Left forelimb (tissue), 1 donor: Measurements from ENCODE around the gene PSMD9.
"Not testable (repeated sequence)": the region's sequence is repeated elsewhere in the genome, so short reads cannot be mapped to it uniquely, and the experiment has no call there.

Experiments used
- DNase-seq: peaks from one replicate; pipeline ENCODE4 v3.0.0-alpha.2; 2018; ENCODE audit warnings: low spot score

Gene PSMD9

GRCh38 chr12:121921066-121921465 is 32.5 kb downstream of the PSMD9 start:
- no peak for DNase-seq

- no peak for DNase-seq
Measured at GRCh38 chr12:121925358-121925695, 36.7 kb downstream of the PSMD9 start.

DNA sequence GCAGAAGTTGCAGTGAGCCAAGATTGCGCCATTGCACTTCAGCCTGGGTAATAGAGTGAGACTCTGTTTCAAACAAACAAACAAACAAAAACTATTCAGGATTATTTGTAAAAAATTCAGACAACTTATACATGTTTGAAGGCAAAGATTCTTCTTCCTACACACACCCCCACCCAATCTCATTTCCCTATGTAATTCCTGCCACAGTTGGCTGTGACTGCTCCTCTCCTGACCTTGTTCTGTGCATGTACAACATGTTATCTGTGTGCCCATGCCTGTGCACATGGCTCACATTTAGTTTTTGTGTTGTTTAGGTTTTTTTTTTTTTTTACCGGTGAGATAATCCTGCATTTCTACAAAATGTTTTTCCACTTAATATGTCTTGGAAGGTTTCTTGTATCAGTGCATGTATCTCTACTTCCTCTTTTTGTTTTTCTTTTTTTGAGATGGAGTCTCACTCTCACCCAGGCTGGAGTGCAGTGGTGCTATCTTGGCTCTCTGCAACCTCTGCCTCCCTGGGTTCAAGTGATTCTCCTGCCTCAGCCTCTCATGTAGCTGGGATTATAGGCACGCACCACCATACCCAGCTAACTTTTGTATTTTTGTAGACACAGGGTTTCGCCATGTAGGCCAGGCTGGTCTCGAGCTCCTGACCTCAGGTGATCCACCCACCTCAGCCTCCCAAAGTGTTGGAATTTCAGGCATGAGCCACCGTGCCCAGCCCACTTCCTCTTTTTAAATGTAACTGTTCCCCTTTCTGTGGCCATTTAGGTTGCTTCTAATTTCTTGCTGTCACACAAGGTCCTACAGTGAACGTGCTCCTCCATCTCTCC is 38.5 kb downstream of the PSMD9 start:
- no peak for DNase-seq

- DNase-seq, result no peak
Measured at GRCh38 chr12:121927813-121928212, 39.2 kb downstream of the PSMD9 start.

GRCh38 chr12:121929545-121929944 is 41.0 kb downstream of the PSMD9 start:
- DNase-seq, result not testable (repeated sequence)

- DNase-seq, result no peak
Measured at GRCh38 chr12:121930862-121931261, 42.3 kb downstream of the PSMD9 start.

GRCh38 chr12:121932176-121932536 is 43.6 kb downstream of the PSMD9 start:
- no peak for DNase-seq

DNA sequence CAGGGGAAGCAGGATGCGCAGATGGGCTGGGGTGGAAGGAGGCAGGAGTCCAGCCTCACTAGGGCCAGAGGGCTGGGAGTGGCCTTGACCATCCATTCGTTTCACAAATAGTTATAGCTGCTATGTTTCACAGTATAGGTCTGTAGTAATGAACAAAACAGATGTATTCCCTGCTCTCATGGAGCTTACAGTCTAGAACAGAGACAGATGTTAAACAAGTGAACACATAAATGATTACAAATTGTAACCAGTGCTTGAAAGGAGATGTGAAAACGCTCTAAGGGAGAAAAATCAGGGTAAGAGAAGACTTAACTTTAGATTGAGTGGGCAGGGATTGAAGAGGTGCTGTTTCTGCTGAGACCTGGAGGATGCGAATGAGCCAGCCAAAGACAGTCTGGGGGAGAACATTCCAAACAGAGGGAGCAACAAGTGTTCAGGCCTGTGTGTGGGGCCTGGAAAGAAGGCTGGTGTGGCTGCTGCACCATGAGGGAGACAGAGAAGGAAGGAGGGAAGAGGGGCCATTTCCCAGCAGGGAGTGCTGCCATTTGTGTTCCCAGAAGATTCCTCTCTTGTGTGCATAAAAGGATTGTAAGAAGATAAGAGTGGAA is 44.4 kb downstream of the PSMD9 start:
- no peak for DNase-seq

GRCh38 chr12:121933522-121934308 is 45.1 kb downstream of the PSMD9 start:
- DNase-seq, result no peak

- no peak for DNase-seq
Measured at GRCh38 chr12:121934309-121934664, 45.7 kb downstream of the PSMD9 start.

GRCh38 chr12:121937654-121938053 is 49.1 kb downstream of the PSMD9 start:
- DNase-seq, result no peak

GRCh38 chr12:121939186-121939585 is 50.6 kb downstream of the PSMD9 start:
- DNase-seq, result no peak

DNA sequence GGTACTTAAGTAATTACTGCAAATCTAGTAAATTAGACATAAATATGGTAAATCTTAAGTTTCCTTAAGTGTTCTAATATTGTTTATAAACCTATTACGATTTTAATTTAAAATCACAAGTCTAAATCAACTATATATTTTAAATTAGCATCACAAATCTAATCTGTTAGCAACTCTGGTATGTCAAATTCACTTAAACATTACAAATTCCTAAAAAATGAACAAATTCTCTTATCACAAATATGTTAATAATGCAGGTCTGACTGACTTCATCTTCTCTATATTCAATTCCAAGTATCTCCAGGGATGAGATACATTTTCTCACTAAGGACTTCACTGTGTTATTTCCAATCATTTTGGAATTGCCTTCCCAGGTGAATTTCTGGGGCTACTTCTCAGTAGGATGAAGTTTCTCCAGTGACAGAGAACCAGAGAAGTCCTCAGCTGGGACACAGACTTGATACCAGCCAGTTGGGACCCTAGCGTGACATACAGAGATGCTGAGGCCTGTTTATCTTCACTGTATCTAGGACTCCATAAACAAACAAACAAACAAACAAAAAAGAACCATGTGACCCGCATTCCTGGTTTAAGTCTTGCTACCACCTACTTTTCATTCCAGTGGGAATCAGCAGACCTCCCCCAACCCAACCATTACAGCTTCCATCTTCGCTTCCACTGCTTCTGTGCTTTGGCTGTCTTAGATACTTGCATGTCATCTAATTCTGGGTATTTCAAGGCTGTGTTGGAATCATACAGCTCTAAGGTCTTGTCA is 51.6 kb downstream of the PSMD9 start:
- DNase-seq, result no peak

DNA sequence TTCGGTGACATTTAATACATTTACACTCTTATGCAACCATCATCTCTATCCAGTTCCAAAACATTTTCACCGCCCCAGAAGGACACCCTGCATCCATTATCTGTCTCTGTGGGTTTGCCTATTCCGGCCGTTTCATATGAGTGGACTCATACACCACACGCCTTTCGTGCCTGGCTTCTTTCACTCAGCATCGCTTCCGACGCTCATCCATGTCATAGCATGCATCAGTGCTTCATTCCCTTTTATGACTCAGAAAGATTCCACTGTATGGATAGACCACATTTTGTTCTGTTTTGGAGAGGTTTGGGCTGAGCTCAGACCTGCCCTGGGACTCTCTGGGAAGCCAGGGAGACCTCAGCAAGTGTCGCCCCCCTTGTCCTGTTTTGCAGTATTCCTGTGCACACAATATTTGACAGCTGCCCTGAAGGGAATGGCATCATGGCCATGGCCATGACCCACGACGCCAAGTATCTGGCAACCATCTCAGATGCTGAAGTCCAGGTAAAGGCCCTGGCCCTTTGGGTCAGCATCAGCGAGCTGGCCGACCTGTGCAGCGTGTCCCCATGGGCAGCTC is 53.6 kb downstream of the PSMD9 start:
- no peak for DNase-seq

- no peak for DNase-seq
Measured at GRCh38 chr12:121943926-121944325, 55.3 kb downstream of the PSMD9 start.

- DNase-seq, result no peak
Measured at GRCh38 chr12:121946313-121947025, 57.9 kb downstream of the PSMD9 start.

GRCh38 chr12:121947981-121948380 is 59.4 kb downstream of the PSMD9 start:
- no peak for DNase-seq

GRCh38 chr12:121949648-121950397 is 61.2 kb downstream of the PSMD9 start:
- no peak for DNase-seq

GRCh38 chr12:121953117-121953692 is 64.6 kb downstream of the PSMD9 start:
- DNase-seq, result no peak

- DNase-seq, result no peak
Measured at GRCh38 chr12:121953695-121954094, 65.1 kb downstream of the PSMD9 start.
